Activated CD4-positive, alpha-beta memory T cell treated with anti-CD3 and anti-CD28 coated beads for 36 hours (primary cell): ENCODE results near the gene TAF3. TPM values are rescaled to one million over a fixed set of nuclear protein-coding genes. Genes with fewer than 3 reads are reported as not detected.

ENCODE experiments used
- total RNA-seq, 2 experiments: library from RNA; stranded (reverse); gene quantifications; one replicate each; pipeline ENCODE4 v1.2.3, GENCODE V29; 2021

The TAF3 gene
- total RNA-seq, 2 experiments from 2014 or later: 12.2 to 12.3 TPM

Other genes starting within 250 kb of the TAF3 start
- gene ITIH5, start 151.5 kb upstream of the TAF3 start, total RNA-seq: not detected
- gene ITIH2, start 115.2 kb upstream of the TAF3 start, total RNA-seq: not detected
- gene KIN, start 30.5 kb upstream of the TAF3 start, total RNA-seq: 10 to 100 TPM; 10.9 to 11.5 TPM
- gene ATP5F1C, start 30.3 kb upstream of the TAF3 start, total RNA-seq: 100 to 1,000 TPM; 281 to 295 TPM
- 10 to 100 TPM; 46.3 to 47.4 TPM for gene GATA3, start 236.2 kb downstream of the TAF3 start, total RNA-seq